ENCODE data around the gene BRINP3. TPM values are rescaled to one million over a fixed set of nuclear protein-coding genes. Genes with fewer than 3 reads are reported as not detected.
"Not testable (repeated sequence)": the region's sequence is repeated elsewhere in the genome, so short reads cannot be mapped to it uniquely, and the experiment has no call there.

Gene BRINP3
- total RNA-seq, 1 experiment from 2014 or later = 0.24 TPM

GRCh38 chr1:190175320-190175719, 302.3 kb downstream of the BRINP3 start:
- no peak for DNase-seq (ENCODE audit: low read depth, low spot score)
- in situ Hi-C loops (cut with HindIII; ENCODE audit: low pct_unique_long_range_greater_than_20kb, low sequenced_read_pairs) = no loop called here

DNA sequence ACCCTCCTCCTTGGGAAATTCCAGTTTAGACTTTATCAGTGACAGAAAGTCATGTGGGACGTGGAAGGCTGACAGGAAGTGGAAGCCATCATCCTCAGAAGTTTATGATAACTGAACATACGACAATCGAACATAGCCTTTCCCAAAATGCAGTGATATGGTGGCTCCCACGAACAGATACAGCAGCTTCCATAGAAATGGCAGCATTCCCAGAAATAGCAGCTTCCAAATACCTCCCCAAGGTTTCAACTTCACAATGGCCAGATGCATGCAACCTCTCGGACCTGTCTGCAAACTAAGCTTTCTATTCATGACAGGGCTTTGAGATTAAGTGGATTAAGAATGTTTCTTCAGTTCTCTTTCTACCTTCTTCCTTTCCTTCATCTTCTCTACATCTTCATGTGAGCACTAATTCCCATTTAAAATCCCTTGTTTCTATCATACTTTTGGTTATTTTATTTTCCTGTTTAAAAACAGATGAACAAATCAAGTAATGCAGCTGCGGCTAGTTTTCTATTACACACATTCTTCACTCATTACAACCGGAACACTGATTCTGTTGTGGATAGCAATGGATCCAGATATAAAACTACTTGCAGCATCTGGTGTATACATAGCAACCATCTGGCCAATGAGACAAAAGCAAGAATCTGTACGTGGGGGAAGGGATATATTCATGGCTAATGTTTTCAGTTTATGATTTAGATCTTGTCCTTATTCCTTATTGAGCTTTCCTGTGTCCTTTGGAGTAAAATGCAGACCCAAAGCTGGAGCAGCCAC, 304.8 kb downstream of the BRINP3 start:
- in situ Hi-C loops (cut with HindIII; ENCODE audit: low pct_unique_long_range_greater_than_20kb, low sequenced_read_pairs) = no loop called here
- peak; percentile 8 for DNase-seq (ENCODE audit: low read depth, low spot score)

GRCh38 chr1:190170321-190170720, 307.3 kb downstream of the BRINP3 start:
- in situ Hi-C loops (cut with HindIII; ENCODE audit: low pct_unique_long_range_greater_than_20kb, low sequenced_read_pairs) = no loop called here
- DNase-seq (ENCODE audit: low read depth, low spot score) = no peak

DNA sequence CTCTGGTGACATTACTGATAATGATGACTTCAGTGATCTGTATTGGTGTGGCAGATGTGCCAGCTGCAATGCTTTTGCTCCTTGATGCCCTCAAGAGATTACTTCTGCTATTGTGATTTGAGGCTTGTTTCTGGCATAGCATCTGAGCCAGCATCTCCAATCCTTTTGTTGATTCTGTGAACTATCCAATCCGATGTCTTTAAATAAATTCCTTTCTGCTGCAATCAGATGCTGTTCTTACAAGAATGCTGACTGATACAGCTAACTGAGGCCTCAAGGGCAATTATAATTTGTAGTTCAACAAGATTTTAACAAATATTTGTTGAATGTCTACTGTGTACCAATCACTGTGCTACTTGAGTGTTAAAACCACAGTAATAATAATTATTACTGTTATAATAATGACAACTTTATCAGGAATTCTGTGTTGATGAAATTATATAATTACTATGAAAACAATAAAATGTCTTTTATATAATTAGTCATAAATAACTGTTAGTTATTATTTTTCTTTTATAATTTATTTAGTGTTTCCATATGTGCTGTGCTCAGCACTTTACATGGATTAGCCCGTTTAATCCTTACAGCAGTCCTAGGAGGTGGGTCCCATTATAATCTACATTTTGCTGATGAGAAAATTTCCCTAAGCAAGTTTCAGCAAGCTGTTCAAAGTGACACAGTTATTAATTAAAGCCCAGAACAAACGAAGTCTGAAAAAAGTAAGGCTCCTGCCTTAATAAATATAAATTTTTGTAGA, 308.2 kb downstream of the BRINP3 start:
- DNase-seq (ENCODE audit: low read depth, low spot score) = no peak
- in situ Hi-C loops (cut with HindIII; ENCODE audit: low pct_unique_long_range_greater_than_20kb, low sequenced_read_pairs) = no loop called here

- no peak for DNase-seq (ENCODE audit: low read depth, low spot score)
- in situ Hi-C loops (cut with HindIII; ENCODE audit: low pct_unique_long_range_greater_than_20kb, low sequenced_read_pairs) = no loop called here
These were observed 308.8 kb downstream of the BRINP3 start for GRCh38 chr1:190168893-190169280.

- DNase-seq (ENCODE audit: low read depth, low spot score) = no peak
- in situ Hi-C loops (cut with HindIII; ENCODE audit: low pct_unique_long_range_greater_than_20kb, low sequenced_read_pairs) = no loop called here
These were observed 309.4 kb downstream of the BRINP3 start for GRCh38 chr1:190168116-190168892.

GRCh38 chr1:190159146-190159545, 318.5 kb downstream of the BRINP3 start:
- DNase-seq (ENCODE audit: low read depth, low spot score) = no peak
- in situ Hi-C loops (cut with HindIII; ENCODE audit: low pct_unique_long_range_greater_than_20kb, low sequenced_read_pairs) = no loop called here

- DNase-seq (ENCODE audit: low read depth, low spot score) = peak; percentile 52
- in situ Hi-C loops (cut with HindIII; ENCODE audit: low pct_unique_long_range_greater_than_20kb, low sequenced_read_pairs) = no loop called here
These were observed 322.9 kb downstream of the BRINP3 start for GRCh38 chr1:190154744-190155143.

DNA sequence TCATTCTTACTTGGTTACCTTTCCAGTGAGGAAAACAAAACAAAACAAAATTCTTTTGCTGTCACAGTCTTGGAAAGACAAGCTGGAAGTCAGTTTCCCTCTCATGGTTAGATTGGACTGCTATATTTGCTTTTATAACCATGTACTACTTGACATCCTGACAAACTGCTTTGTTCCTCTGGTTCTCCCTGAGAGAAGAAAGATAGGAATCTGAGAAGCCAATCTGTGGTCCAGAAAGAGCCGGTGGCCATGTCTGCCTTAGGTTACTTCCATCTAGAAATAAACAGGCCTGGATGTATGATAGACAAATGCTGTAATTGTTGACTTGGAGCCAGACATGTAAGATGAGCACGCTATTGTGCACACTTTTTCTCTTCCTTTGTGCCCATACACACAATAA, 330.0 kb downstream of the BRINP3 start:
- no peak for DNase-seq (ENCODE audit: low read depth, low spot score)
- in situ Hi-C loops (cut with HindIII; ENCODE audit: low pct_unique_long_range_greater_than_20kb, low sequenced_read_pairs) = no loop called here

DNA sequence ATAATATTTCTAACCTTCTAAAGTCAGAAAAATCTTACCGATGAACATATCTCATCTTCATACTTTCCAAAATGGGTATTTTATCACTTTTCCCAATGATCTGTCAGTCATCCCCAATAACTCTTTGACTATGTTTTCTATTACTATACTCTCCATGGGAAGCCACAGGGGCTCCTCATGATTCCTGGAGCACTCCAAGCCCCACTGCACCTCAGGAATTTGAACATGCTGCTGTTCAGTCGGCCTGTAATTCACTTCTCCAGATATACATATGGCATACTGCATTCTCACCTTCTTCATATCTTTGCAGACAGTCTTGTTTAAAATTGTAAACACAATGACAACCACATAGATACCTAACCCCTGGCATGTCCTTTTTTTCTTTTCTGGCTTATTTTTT, 333.0 kb downstream of the BRINP3 start:
- DNase-seq (ENCODE audit: low read depth, low spot score) = no peak
- in situ Hi-C loops (cut with HindIII; ENCODE audit: low pct_unique_long_range_greater_than_20kb, low sequenced_read_pairs) = no loop called here

DNA sequence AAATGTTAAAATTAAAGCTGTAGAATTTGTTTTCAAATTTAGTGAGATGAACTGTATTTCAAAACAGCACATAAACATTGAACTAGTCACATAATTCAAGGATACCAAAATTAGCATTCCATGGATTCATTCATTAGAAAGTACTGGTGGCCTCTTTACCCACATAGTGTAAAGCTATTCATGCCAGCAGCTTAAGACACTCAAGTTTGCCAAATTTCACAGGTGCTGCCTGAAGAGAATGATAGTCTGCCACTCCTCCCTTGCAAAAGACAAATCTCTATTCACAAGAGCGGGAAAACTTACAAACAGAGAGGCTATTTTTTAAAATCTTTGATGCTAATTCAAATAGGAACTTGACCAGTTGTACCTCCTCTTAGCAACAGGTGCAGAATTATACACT, 337.0 kb downstream of the BRINP3 start:
- in situ Hi-C loops (cut with HindIII; ENCODE audit: low pct_unique_long_range_greater_than_20kb, low sequenced_read_pairs) = no loop called here
- DNase-seq (ENCODE audit: low read depth, low spot score) = no peak

GRCh38 chr1:190138702-190139101, 339.0 kb downstream of the BRINP3 start:
- in situ Hi-C loops (cut with HindIII; ENCODE audit: low pct_unique_long_range_greater_than_20kb, low sequenced_read_pairs) = no loop called here

DNA sequence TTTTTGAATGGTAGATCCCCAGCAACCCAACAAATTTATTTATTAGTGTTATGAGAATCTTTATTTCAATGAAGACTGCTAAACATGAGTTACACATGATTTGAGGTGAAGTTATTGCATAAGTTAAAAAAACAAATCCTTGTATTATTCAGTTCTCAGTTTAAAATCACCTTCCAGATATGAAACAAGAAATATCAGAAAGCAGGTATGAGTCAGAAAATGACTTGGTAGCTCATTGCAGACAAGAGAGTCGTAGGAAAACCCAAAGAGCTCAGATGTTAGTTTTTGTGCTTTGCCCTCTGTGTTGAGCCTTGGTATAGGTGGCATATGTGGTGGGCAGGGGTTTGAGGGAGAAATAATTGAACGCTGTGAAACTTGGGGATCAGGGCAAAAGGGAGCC, 339.4 kb downstream of the BRINP3 start:
- in situ Hi-C loops (cut with HindIII; ENCODE audit: low pct_unique_long_range_greater_than_20kb, low sequenced_read_pairs) = no loop called here
- no peak for DNase-seq (ENCODE audit: low read depth, low spot score)

More at GRCh38 chr1:190138702-190139101, 339.0 kb downstream of the BRINP3 start:
- no peak for DNase-seq (ENCODE audit: low read depth, low spot score)

DNA sequence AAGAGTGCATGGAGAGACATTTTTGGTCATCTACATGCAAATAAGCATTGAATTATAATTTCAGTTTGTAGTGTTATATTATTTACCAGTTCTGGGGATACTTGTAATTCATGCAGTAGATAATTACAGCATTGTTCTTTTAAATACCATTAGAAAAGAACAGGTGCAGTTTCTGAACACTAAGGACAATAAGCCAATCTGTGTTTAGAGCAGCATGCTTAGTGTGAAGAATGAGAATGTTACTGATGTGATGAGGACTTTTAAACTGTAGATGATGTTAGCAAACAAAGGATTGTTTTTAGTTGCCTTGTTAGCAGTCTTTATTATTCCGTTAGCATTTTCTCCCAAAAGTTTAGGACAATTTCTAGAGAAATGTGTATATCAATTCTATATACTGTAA, 348.3 kb downstream of the BRINP3 start:
- in situ Hi-C loops (cut with HindIII; ENCODE audit: low pct_unique_long_range_greater_than_20kb, low sequenced_read_pairs) = no loop called here

DNA sequence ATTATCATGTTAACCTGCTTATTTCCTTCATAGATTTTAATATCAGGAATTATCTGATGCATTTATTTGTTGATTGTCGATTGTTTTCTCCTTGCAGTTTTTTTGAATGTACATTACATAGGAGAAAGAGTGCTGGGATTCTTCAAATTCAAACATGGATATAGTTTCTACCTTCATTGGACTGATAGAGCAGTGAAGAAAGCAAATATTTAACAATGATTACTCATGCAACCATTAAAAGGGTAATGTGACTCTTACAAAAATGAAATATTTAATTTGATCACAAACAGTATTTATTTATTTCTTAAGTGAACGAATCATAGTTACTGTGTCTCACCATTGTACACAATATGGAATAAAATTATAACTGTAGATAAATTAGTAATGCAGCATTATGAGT, 350.9 kb downstream of the BRINP3 start:
- in situ Hi-C loops (cut with HindIII; ENCODE audit: low pct_unique_long_range_greater_than_20kb, low sequenced_read_pairs) = no loop called here

More for the DNA sequence above, 348.3 kb downstream of the BRINP3 start:
- no peak for DNase-seq (ENCODE audit: low read depth, low spot score)

DNA sequence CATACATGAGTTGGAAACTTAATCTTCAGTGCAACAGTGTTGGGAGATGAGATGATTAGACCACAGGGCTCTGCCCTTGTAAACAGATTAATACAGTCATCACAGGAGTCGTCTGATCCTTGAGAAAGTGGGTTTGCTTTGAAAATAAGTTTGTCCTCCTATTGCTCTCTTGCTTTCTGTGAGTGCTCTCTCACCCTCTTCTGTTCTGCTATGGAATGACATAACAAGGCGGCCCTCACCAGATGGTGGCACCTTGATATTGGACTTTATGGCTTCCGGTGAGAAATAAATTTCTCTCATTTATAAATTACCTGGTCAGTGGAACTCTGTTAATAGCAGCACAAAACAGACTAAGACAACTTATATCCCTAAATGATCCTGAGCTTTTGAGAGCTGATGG, 353.6 kb downstream of the BRINP3 start:
- no peak for DNase-seq (ENCODE audit: low read depth, low spot score)
- in situ Hi-C loops (cut with HindIII; ENCODE audit: low pct_unique_long_range_greater_than_20kb, low sequenced_read_pairs) = no loop called here

More for the DNA sequence above, 350.9 kb downstream of the BRINP3 start:
- no peak for DNase-seq (ENCODE audit: low read depth, low spot score)

- in situ Hi-C loops (cut with HindIII; ENCODE audit: low pct_unique_long_range_greater_than_20kb, low sequenced_read_pairs) = not testable (repeated sequence)
These were observed 357.1 kb downstream of the BRINP3 start for GRCh38 chr1:190120564-190120963.

GRCh38 chr1:190119683-190120082, 358.0 kb downstream of the BRINP3 start:
- no peak for DNase-seq (ENCODE audit: low read depth, low spot score)
- in situ Hi-C loops (cut with HindIII; ENCODE audit: low pct_unique_long_range_greater_than_20kb, low sequenced_read_pairs) = no loop called here

More at GRCh38 chr1:190120564-190120963, 357.1 kb downstream of the BRINP3 start:
- DNase-seq (ENCODE audit: low read depth, low spot score) = not testable (repeated sequence)
